NCI-H524 (cell line): ENCODE data around the gene ADK.
"Not testable (repeated sequence)": the region's sequence is repeated elsewhere in the genome, so short reads cannot be mapped to it uniquely, and the experiment has no call there.

ENCODE experiments used
- DNase-seq, 2 experiments: peaks; one replicate each; lab custom pipeline; 2025; lab: John Stamatoyannopoulos, UW

The ADK gene

GRCh38 chr10:74146980-74147379 lies 4.0 kb upstream of the ADK start:
- DNase-seq = not testable (repeated sequence)

DNA sequence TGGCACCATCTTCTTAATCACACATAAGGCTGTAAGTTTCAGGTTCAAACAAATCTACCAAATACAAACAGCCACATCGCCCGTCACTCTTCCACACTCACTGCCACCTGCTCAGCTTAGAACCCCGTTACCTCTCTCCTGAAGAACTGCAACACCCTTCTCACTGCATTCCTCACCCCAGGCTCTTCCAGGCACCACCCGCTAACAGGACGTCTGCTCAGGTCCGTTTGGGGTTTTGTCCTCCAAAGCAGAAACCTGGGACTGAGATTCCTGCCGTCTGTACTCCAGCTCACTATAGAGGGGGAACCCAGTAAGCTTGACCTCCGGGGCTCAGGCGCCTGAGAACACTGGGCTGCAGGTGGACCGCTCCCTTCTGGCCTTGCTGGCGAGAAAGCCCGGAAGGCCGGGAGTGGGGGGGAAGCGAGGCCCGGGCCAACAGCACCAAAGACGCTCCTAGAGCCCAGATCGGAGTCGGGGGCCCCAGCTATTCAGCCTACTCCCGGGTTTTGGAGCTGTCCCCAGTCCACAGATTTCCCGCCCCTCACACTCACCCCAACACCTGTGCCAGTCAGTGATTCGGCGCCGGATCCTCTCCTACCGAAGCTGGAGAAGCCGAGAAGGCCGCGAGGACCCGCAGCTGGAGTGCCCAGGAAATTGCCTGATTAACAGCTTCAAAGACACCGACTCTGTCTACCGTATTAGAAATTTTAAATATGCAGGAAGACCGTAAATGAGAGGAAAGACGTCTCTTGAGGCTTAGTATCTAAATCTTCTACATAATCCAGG lies 624 bp upstream of the ADK start, which contains the start of gene AP3M1:
Gene AP3M1 (minus strand): TSS at position 625 of the 786 bp plus-strand sequence. CDS start 12,449 bp downstream, outside the sequence.
- peak; percentile 80 to 81 for DNase-seq

GRCh38 chr10:74151879-74152722 lies 1.1 kb downstream of the ADK start:
- DNase-seq = no peak

DNA sequence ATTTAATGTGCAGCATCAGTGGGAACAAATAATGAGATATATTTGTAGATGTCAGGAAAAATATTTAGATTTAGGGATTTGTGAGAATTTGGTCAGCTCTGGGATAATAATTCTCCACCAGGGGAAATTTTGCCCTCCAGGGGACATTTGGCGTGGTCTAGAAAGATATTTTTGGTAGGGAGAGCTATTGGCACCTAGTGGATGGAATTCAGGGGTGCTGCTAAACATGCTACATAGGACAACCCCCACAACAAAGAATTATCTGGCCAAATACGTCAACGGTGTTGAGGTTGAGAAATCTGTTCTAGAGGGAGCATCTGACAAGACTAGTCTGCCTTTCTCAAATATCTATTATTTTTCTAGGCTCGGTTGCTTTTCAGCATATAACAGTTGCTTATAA lies 2.1 kb downstream of the ADK start:
- no peak for DNase-seq

- DNase-seq = no peak
Measured at GRCh38 chr10:74153676-74154075, 2.7 kb downstream of the ADK start.

DNA sequence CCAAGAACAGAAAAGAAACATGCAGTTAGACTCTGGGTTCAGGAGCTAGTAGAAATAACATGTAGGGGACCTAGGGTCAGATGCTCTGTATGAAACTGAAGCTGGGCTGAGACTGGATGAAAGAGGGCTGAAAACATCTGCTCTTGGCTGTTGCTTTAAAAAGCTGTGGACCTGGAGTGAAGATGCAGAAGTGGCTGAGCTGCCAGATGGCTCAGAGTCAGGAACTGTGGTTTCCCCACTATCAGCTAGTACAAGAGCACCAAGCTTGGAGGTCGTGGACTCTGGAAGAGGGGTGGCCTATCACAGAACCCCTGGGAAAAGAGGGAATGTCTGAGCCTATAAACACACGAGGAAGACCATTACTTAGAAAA lies 5.9 kb downstream of the ADK start:
- peak; percentile 29 to 70 for DNase-seq

DNA sequence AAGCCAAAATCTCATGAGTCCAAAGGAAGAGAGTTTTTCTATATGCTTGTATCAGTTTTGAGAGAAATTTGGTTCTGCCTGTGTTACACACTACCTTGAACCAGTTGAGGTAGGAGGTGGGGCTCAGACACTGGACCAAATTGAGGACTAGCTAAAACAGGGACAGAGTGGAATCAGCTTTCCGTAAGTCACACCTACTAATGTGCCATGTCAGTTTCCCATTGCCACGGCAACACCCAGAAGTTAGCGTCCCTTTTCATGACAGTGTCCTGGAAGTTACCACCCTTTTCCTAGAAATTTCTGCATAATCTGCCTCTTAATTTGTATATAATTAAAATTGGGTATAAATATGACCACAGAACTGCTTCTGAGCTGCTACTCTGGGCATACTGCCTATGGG lies 9.0 kb downstream of the ADK start:
- no peak for DNase-seq

DNA sequence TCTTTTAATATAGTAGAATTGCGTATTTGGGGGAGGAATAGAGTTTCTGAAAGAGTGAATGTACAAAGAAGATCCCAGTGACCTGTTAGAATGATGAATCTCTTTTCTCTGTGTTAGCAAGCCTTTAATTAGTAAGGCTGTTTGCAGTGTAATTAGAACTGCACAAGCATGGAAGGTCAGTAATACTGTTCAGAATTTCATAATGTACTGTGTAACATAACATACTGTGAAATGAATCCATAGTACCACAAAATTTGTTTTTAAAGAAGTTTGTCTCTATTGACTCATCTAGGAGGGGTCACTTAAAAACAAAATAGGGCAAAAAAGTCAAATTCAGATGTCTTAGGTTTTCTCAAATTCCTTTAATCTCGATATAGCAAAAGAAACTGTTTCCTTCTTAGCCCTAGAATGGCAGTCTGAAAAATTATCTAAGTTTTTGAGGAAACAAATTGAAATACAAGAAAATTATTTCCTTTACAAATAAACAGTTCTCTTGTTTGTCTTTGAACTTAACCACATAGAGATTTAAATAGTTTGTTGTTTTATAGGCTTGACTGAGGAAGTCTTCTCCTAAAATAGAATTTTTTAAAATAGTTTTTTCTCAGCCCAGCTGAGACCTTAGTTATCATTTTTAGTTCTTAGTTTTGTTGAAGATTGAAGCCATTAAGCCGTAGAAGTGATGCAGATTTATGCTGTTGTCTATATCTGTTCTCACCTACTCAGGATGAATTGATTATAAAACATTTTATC lies 12.5 kb downstream of the ADK start:
- DNase-seq = no peak

DNA sequence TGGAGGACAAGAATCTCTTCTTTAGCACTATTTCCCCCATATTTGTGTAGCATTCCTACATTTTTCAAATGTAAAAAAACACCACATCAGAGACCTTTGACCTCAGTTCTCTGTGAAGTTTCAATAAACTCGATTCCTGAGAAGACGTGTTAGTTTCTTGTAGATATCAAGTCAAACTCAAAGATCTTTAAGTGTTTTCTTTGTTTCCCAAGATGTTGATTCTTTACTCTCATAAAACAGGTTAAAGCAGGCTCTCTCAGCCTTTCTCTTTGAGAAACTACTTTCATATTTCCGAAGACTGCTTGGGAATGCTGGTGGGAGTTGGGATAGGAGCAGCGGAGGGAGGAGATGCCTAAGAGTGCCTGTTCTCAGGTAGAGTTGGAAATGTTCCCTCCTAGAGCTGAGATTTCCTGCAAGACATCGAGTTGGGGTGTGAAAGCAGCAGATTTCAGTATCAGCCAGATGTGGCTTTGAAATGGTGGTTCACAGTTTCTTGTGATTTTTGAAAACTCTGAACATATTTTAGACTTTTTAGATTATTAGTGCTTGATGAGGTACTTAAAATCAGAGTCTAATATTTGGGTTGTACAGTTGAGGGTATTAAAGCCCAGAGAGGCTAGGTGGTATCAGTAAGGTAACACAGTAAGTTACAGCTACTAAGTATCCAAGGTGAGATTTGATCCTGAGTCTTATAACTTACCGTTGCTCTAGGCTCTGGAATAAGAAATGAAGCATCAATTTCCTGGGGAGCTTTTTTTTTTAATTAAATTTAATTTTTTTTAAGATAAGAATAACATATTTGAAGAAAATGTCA lies 13.9 kb downstream of the ADK start:
- no peak for DNase-seq

DNA sequence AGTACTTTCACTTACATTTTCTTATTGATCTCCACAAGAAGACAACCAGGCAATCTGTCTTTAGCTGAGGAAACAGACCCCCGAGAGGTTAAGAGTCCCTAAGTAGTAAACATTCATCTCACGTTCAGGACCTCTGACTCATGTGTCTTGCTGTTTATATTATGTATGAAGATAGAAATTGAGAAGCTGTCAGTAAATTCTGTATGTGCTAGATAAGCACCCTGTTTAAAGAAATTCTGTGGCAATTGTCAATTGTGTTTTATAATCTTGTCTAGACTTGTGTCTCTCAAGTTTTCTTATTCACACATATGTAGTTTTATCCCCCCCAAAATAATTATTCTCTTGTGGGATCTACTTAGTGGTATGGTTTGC lies 14.5 kb downstream of the ADK start:
- no peak for DNase-seq

- no peak for DNase-seq
Measured at GRCh38 chr10:74167443-74167842, 16.4 kb downstream of the ADK start.

- DNase-seq = no peak
Measured at GRCh38 chr10:74171625-74172024, 20.6 kb downstream of the ADK start.

DNA sequence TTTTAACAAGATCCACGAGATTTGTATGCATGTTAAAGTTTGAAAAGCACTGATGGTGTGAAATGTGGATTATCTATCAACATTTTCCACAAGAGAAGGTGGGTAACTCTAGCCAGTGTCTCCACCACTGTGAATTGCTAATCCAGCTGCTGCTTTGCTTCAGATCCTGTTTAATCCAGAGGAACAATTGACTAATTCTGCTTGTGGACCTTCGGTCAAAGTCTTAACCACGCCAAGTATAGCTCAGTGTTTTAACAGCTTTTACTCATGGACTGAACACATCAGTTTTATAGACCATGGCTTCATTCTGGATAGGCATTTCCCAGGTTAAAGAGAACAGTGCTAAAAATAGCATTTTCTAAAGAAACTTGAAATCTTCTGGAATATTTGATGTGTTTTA lies 23.5 kb downstream of the ADK start:
- DNase-seq = no peak

- DNase-seq = no peak
Measured at GRCh38 chr10:74175510-74176379, 24.7 kb downstream of the ADK start.

- DNase-seq = peak; percentile 67 to 89
Measured at GRCh38 chr10:74176380-74177139, 25.5 kb downstream of the ADK start.

DNA sequence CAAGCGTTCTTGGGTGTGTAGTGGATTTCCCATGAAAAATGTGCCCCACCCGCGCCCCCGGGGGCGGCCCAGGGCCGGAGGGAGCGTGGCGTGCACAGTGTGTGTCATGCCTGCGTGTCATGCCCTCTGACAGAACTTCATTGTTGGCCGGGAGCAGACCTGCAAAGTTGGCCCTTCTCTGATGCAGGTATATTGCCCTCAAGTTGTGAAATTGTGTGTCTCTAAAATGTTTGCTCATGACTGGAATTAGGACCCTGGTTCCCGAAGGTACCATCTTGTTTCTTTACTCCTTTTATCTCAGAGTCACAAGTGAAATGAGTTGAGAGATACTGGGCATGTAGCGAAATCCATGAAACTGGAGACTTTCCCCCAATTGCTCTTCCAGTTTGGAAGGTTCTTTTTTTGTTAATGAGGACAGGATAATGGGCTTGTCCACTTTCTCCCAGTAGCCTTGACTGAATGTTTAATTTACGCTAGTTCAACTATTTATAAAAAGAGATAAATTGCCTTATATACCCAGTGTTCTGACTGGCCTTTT lies 26.2 kb downstream of the ADK start:
- DNase-seq = no peak

GRCh38 chr10:74178042-74178791 lies 27.2 kb downstream of the ADK start:
- DNase-seq = no peak

DNA sequence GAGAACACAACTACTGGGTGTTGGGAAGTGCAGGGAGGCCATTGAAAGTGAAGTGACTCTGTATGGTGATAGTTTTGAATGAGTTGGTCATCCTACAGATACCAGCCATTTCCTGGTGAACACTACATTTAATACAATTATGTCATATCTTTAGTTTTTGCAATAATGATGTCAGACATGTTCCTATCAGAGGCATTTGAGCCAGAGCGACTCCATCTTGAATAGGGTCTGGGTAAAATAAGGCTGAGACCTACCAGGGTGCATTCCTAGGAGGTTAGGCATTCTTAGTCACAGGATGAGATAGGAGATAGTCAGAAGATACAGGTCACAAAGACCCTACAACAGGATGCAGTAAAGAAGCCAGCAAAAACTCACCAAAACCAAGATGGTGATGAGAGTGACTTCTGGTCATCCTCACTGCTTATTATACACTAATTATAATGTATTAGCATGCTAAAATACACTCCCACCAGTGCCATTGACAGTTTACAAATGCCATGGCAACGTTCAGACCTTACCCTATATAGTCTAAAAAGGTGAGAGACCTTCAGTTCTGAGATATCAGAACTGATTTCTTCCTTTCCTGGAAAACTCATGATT lies 28.2 kb downstream of the ADK start:
- DNase-seq = no peak
